Measurements from ENCODE around the gene PCNT. TPM values are rescaled to one million over a fixed set of nuclear protein-coding genes. Genes with fewer than 3 reads are reported as not detected.

The PCNT gene
- total RNA-seq, 6 experiments from 2014 or later, result 23.2 to 26.9 (median 25.5) TPM

DNA sequence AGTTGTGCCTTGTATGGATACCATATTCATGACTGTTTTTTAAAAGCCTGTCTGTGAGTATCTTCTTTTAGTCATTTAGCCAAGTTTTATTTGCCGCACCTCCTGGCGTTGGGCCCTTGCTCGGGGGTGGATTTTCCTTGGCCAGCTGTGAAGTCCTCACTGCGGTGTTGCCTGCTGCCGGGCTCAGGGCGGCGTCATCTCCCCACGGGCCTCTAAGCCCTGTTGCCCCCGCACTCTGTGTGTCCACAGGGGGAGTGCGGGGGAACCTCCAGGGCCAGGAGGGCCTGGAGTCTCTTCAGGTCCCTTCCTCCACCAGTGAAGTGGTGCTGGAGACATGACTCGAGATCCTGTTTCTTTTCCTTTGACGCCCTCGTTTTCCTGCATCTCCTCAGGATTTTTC, 69.0 kb downstream of the PCNT start:
- no peak overlapping the region; the same call in 1 of the 2 replicates for H3K4me3 Mint-ChIP-seq
- DNase-seq, result peak; percentile 53
- H3K36me3 Mint-ChIP-seq (ENCODE audit: low read depth), result peaks cover 15% of the 10 kb centered on the region
- 0 out of 2 replicates have a peak overlapping the region, but pooled peaks have one; percentile 13 for H3K27ac Mint-ChIP-seq
- peaks cover 7% of the 10 kb centered on the region; the same call in 1 of the 2 replicates for H3K4me1 Mint-ChIP-seq (ENCODE audit: low read depth)
- H3K27me3 Mint-ChIP-seq (ENCODE audit: insufficient read depth), result no peaks in the 10 kb centered on the region; the same call in none of the 2 replicates
- TF ChIP-seq, protein P1, sequence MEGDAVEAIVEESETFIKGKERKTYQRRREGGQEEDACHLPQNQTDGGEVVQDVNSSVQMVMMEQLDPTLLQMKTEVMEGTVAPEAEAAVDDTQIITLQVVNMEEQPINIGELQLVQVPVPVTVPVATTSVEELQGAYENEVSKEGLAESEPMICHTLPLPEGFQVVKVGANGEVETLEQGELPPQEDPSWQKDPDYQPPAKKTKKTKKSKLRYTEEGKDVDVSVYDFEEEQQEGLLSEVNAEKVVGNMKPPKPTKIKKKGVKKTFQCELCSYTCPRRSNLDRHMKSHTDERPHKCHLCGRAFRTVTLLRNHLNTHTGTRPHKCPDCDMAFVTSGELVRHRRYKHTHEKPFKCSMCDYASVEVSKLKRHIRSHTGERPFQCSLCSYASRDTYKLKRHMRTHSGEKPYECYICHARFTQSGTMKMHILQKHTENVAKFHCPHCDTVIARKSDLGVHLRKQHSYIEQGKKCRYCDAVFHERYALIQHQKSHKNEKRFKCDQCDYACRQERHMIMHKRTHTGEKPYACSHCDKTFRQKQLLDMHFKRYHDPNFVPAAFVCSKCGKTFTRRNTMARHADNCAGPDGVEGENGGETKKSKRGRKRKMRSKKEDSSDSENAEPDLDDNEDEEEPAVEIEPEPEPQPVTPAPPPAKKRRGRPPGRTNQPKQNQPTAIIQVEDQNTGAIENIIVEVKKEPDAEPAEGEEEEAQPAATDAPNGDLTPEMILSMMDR (IDR thresholded peaks at IDR 0.05), result no peak
- H3K9me3 Mint-ChIP-seq, result no peaks in the 10 kb centered on the region

DNA sequence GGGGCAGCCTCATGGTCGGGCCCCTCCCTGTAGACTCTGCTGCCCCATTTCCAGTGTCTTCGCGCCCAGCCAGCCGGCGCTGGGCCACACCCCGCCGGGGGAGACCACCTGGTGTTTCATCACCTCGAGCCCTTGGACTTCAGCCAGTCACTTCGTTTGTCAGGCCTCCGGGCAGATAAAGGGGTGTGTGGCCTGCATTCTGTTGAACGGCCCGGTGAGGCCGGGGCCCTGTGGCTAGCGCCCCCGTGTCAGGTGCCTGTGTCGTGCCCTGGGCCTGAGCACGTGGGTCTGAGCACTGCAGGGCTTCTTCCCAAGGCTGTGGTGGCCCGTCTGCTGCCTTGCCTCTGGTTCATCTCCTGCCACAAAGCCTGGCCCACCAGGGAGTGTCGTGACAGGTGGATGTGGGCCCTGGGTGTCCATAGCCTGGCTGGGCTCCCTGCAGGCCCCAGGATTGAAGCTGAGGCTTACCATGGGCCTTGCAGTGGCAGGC, 69.5 kb downstream of the PCNT start:
- DNase-seq, result no peak
- H3K27ac Mint-ChIP-seq, result no peak overlapping the region
- TF ChIP-seq, protein P1 (IDR thresholded peaks at IDR 0.05), result no peak

DNA sequence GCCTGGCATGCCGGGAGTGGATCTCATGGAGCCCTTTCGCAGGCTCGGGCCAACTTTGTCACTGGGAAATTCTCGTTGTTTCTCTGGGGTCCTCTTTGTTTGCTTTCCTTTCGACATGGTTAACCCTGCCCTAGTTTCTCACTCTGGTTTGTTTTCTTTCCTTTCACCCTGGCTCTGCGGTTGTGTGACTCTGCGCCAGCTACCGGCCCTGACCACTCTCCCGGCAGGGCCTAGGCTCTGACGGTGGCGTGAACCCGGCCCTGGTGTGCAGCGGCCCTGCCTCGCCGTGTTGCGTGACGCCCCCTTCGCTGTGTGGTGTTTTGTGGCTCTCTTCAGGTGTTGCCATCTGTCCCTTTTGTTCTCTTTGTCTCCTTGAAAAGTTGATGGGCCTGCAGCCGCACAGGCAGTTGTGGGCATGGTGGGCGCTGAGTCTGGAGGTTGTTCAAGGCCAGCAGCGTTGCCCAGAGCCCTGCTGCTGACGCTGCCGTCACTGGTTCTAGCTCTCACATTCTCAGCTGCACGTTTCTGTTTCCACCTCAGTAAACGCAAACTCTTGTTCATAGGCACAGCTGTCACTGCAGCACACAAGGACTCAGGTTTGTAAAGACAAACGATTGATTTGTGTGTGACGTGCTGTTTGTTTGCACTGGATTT, 70.1 kb downstream of the PCNT start:
- Mint-ChIP-seq H3K9me3 (no peaks in the 10 kb centered on the region), H3K4me1 (ENCODE audit: low read depth) (peaks cover 7% of the 10 kb centered on the region; the same call in 1 of the 2 replicates), H3K27ac (no peak overlapping the region), H3K4me3 (no peak overlapping the region), H3K27me3 (ENCODE audit: insufficient read depth) (no peaks in the 10 kb centered on the region; the same call in none of the 2 replicates), H3K36me3 (ENCODE audit: low read depth) (peaks cover 20% of the 10 kb centered on the region)
- DNase-seq, result no peak
- TF ChIP-seq, protein P1 (IDR thresholded peaks at IDR 0.05), result no peak

More for the DNA sequence above, 69.5 kb downstream of the PCNT start:
- Mint-ChIP-seq H3K36me3 (ENCODE audit: low read depth) (peaks cover 19% of the 10 kb centered on the region), H3K9me3 (no peaks in the 10 kb centered on the region), H3K27me3 (ENCODE audit: insufficient read depth) (no peaks in the 10 kb centered on the region; the same call in none of the 2 replicates), H3K4me3 (no peak overlapping the region), H3K4me1 (ENCODE audit: low read depth) (peaks cover 7% of the 10 kb centered on the region; the same call in 1 of the 2 replicates)

DNA sequence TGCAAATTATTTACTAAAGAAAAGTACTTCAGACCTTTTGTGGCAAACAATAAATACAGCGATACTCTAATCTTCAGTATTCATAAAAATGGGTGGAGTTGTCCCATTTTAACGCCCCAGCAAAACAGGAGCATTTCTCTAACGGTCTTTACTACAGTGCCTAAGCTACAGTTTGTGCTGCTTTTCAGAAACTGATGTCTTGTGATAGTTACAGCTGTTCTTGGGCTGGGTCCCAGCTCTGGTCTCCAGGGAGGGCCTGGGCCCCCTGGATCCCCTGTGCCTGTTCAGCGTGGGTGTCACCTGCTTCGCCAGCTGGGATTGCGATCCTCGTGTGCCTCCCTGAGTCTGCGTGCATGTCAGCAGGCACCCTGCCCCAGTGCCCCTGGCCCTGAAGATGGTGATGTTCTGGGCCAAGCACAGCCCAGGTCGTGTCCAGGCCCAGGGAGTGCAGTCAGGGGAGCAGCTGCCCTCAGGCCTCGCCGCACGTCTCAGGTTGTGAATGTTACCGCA, 70.7 kb downstream of the PCNT start:
- TF ChIP-seq, protein P1 (IDR thresholded peaks at IDR 0.05), result no peak
- no peak for DNase-seq
- peaks cover 25% of the 10 kb centered on the region for H3K36me3 Mint-ChIP-seq (ENCODE audit: low read depth)
- H3K9me3 Mint-ChIP-seq, result no peaks in the 10 kb centered on the region
- no peak overlapping the region for H3K4me3 Mint-ChIP-seq
- H3K27me3 Mint-ChIP-seq (ENCODE audit: insufficient read depth), result no peaks in the 10 kb centered on the region; the same call in 1 of the 2 replicates
- H3K4me1 Mint-ChIP-seq (ENCODE audit: low read depth), result peaks cover 7% of the 10 kb centered on the region; the same call in 1 of the 2 replicates
- H3K27ac Mint-ChIP-seq, result no peak overlapping the region

DNA sequence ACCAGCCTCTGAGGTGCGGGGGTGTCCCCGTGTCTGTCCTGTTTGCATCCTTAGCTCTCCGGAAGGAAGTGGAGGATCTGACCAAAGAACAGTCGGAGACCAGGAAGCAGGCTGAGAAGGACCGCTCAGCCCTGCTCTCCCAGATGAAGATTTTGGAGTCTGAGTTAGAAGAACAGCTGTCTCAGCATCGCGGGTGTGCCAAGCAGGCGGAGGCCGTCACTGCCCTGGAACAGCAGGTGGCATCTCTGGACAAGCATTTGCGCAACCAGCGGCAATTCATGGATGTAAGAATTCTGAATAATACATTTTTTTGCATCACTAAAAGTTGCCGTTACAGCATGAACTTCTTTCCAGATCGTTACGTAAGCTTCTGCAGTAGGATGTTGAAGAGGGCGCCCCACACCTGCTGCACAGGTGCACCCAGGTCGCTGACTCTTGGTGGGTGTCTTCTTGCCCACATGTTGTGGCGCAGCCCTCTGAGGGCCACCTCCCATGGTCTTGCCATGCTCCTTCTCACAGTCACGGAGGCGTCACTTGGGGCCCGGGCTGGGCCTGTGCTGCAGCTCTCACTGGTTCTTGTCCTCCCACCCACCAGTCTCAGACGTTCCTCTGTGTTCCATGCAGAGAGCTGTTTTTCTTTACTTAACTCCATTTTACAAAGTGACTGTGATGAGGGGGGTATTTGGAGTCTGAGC, 73.4 kb downstream of the PCNT start:
- DNase-seq, result no peak
- no peaks in the 10 kb centered on the region for H3K9me3 Mint-ChIP-seq
- peaks cover 7% of the 10 kb centered on the region; the same call in 1 of the 2 replicates for H3K4me1 Mint-ChIP-seq (ENCODE audit: low read depth)
- no peaks in the 10 kb centered on the region; the same call in 1 of the 2 replicates for H3K27me3 Mint-ChIP-seq (ENCODE audit: insufficient read depth)
- TF ChIP-seq, protein P1 (IDR thresholded peaks at IDR 0.05), result no peak
- peaks cover 18% of the 10 kb centered on the region for H3K36me3 Mint-ChIP-seq (ENCODE audit: low read depth)
- no peak overlapping the region for H3K27ac Mint-ChIP-seq
- no peak overlapping the region for H3K4me3 Mint-ChIP-seq
